Ascending aorta (tissue), 2 donors: Measurements from ENCODE around the gene CAV1. TPM values are rescaled to one million over a fixed set of nuclear protein-coding genes. Genes with fewer than 3 reads are reported as not detected.
"Not testable (repeated sequence)": the region's sequence is repeated elsewhere in the genome, so short reads cannot be mapped to it uniquely, and the experiment has no call there.

ENCODE experiments used
- DNase-seq, 2 donors: peaks; one replicate each; pipeline ENCODE4 v3.0.0-alpha.2; 2019; ENCODE audit warnings: low spot score in 2 of 2
- H3K27ac ChIP-seq, 2 donors: fragments of 200-600 bp; sonication (generic); one replicate each; pipeline ENCODE4 v1.5.1; 2016 to 2017; ENCODE audit warnings: mild to moderate bottlenecking in 1 of 2
- H3K27me3 ChIP-seq: fragments of 200-600 bp; sonication (generic); one replicate; pipeline ENCODE4 v1.5.1; 2017
- H3K36me3 ChIP-seq, 2 donors: fragments of 200-600 bp; sonication (generic); one replicate each; pipeline ENCODE4 v1.5.1; 2016
- H3K4me1 ChIP-seq, 2 donors: fragments of 200-600 bp; sonication (generic); one replicate each; pipeline ENCODE4 v1.5.1; 2016 to 2017; ENCODE audit warnings: mild to moderate bottlenecking in 1 of 2
- H3K4me3 ChIP-seq, 2 donors: fragments of 200-600 bp; sonication (generic); one replicate each; pipeline ENCODE4 v1.5.1; 2016 to 2017; ENCODE audit warnings: mild to moderate bottlenecking in 1 of 2
- H3K9me3 ChIP-seq, 2 donors: fragments of 200-600 bp; sonication (generic); one replicate each; pipeline ENCODE4 v1.5.1; 2016
- CTCF ChIP-seq, 3 experiments: fragments of 200-600 bp in 2 of 3; fragments of 450-650 bp in 1 of 3; sonication (generic) in 2 of 3; IDR thresholded peaks; one replicate each; pipeline ENCODE4 v1.5.1; 2016 to 2019; ENCODE audit warnings: antibody characterized with exemption in 3 of 3, mild to moderate bottlenecking in 1 of 3, moderate library complexity in 1 of 3
- intact Hi-C: fragments of 100-400 bp; cut with DNase I; formaldehyde crosslinking; loops from one replicate; pipeline ENCODE4 v1.15.1; 2023
- total RNA-seq: library from RNA; depleted of rRNA; stranded (reverse); fragments of >200 nt; gene quantifications from one replicate; pipeline ENCODE4 v1.1.0, GENCODE V29; 2016

Gene CAV1
- total RNA-seq: 156 TPM

- Histone ChIP-seq H3K27ac (peak within 1 kb of the TSS; percentile 97 to 99), H3K9me3 (no peaks in the 10 kb centered on the region), H3K4me3 (peak within 1 kb of the TSS; percentile 75 to 98), H3K4me1 (peaks cover 0 to 10% of the 10 kb centered on the region in 2 donors), H3K27me3 (no peaks in the 10 kb centered on the region), H3K36me3 (peaks cover 0 to 4% of the 10 kb centered on the region in 2 donors)
- DNase-seq: peak; percentile 50 to 94
- peak; percentile 27 to 35 (median 28) for TF ChIP-seq CTCF (IDR thresholded peaks at IDR 0.05)
- intact Hi-C loops: loop anchor here (1.0 to 5.0 kb wide), 7 partner anchors 25 to 347 kb away; partner anchors contain the start of genes CAV2 and TES
Observed at GRCh38 chr7:116524609-116525297, at the start of gene CAV1. Gene CAV1, plus strand, starts transcription at chr7:116525036. Its CDS starts 27 bp downstream, at chr7:116525063.

- intact Hi-C loops: no loop called here
Observed at GRCh38 chr7:116477625-116478024, 47.2 kb upstream of the CAV1 start.

GRCh38 chr7:116478834-116479233 is 46.0 kb upstream of the CAV1 start:
- intact Hi-C loops: no loop called here
- no peak for TF ChIP-seq CTCF (IDR thresholded peaks at IDR 0.05)
- H3K4me1 ChIP-seq: peaks cover 0 to 5% of the 10 kb centered on the region in 2 donors
- H3K27ac ChIP-seq: no peak overlapping the region
- DNase-seq: no peak
- no peaks in the 10 kb centered on the region for H3K27me3 ChIP-seq
- no peak overlapping the region for H3K4me3 ChIP-seq
- H3K36me3 ChIP-seq: no peaks in the 10 kb centered on the region
- H3K9me3 ChIP-seq: no peaks in the 10 kb centered on the region

More at GRCh38 chr7:116477625-116478024, 47.2 kb upstream of the CAV1 start:
- DNase-seq: no peak
- H3K27ac ChIP-seq: no peak overlapping the region
- no peaks in the 10 kb centered on the region for H3K36me3 ChIP-seq
- no peaks in the 10 kb centered on the region for H3K4me1 ChIP-seq
- H3K27me3 ChIP-seq: no peaks in the 10 kb centered on the region
- H3K4me3 ChIP-seq: no peak overlapping the region
- no peak for TF ChIP-seq CTCF (IDR thresholded peaks at IDR 0.05)
- H3K9me3 ChIP-seq: no peaks in the 10 kb centered on the region

- no peak for DNase-seq
- peaks cover 0 to 5% of the 10 kb centered on the region in 2 donors for H3K4me1 ChIP-seq
- H3K27ac ChIP-seq: no peak overlapping the region
- no peaks in the 10 kb centered on the region for H3K9me3 ChIP-seq
- TF ChIP-seq CTCF (IDR thresholded peaks at IDR 0.05): no peak
- H3K27me3 ChIP-seq: no peaks in the 10 kb centered on the region
- H3K4me3 ChIP-seq: no peak overlapping the region
- H3K36me3 ChIP-seq: no peaks in the 10 kb centered on the region
- intact Hi-C loops: no loop called here
Observed at GRCh38 chr7:116483271-116483942, 41.4 kb upstream of the CAV1 start.

GRCh38 chr7:116484389-116484788 is 40.4 kb upstream of the CAV1 start:
- DNase-seq, H3K9me3 ChIP-seq, H3K4me3 ChIP-seq, intact Hi-C loops, H3K4me1 ChIP-seq, H3K36me3 ChIP-seq, H3K27me3 ChIP-seq, H3K27ac ChIP-seq: not testable (repeated sequence)

- H3K4me3 ChIP-seq: no peak overlapping the region
- no peaks in the 10 kb centered on the region for H3K27me3 ChIP-seq
- no peaks in the 10 kb centered on the region for H3K36me3 ChIP-seq
- H3K27ac ChIP-seq: peak overlapping the region in 1 of 2 donors; percentile 13
- TF ChIP-seq CTCF (IDR thresholded peaks at IDR 0.05): no peak
- peaks cover 0 to 26% of the 10 kb centered on the region in 2 donors for H3K4me1 ChIP-seq
- DNase-seq: no peak
- intact Hi-C loops: loop anchor here (5.0 kb wide), 1 partner anchor 36 kb away; no protein-coding TSS in a partner anchor
- H3K9me3 ChIP-seq: no peaks in the 10 kb centered on the region
Observed at GRCh38 chr7:116487907-116488521, 36.8 kb upstream of the CAV1 start.
